ENCODE data around the gene DNAH14. TPM values are rescaled to one million over a fixed set of nuclear protein-coding genes. Genes with fewer than 3 reads are reported as not detected.

Gene DNAH14
- total and polyA plus RNA-seq, 2 of the 8 experiments (the other 6 are each of a cell fraction or from before 2014, with no cell fraction given) = 8.4 to 40.7 TPM

GRCh38 chr1:225448146-225448805 lies 518.8 kb downstream of the DNAH14 start:
- Histone ChIP-seq H3K79me1 (ENCODE audit: low read depth, low read length) (no peaks in the 10 kb centered on the region), H2BK5ac (ENCODE audit: low read depth, low read length) (no peak overlapping the region), H2BK12ac (ENCODE audit: low read depth, low read length) (no peak overlapping the region), H3K27ac (ENCODE audit: low read depth, low read length) (no peak overlapping the region), H3K56ac (replicated peaks; ENCODE audit: insufficient read length, low read depth, low read length) (no peak overlapping the region), H3K23ac (ENCODE audit: insufficient read length) (no peak overlapping the region), H2BK120ac (replicated peaks; ENCODE audit: low read depth, low read length) (no peak overlapping the region), H3K4me2 (ENCODE audit: insufficient read depth in 1 of 2, low read depth in 2 of 2, low read length in 2 of 2) (no peak overlapping the region), H3K4me1 (replicated peaks in 1 of 4; ENCODE audit: control insufficient read depth in 3 of 4, insufficient read depth in 4 of 4, low read length in 3 of 4) (peaks cover 0 to 13% (median 6%) of the 10 kb centered on the region in 4 experiments; a peak in 4 of 7 replicates), H3K9me3 (ENCODE audit: insufficient read depth in 2 of 2, low read depth in 1 of 2, low read length in 1 of 2) (no peaks in the 10 kb centered on the region), H4K20me1 (replicated peaks in 1 of 2; ENCODE audit: control insufficient read depth in 1 of 2, insufficient read depth in 2 of 2, low read length in 2 of 2) (no peaks in the 10 kb centered on the region), H3K23me2 (ENCODE audit: low read depth, low read length) (no peaks in the 10 kb centered on the region), H4K5ac (ENCODE audit: insufficient read length, low read depth, low read length) (no peak overlapping the region), H3K4ac (replicated peaks; ENCODE audit: insufficient read length, low read depth, low read length) (no peak overlapping the region), H3K79me2 (ENCODE audit: control insufficient read depth in 1 of 2, insufficient read depth in 2 of 2, low read length in 2 of 2) (no peaks in the 10 kb centered on the region), H3K36me3 (ENCODE audit: control insufficient read depth in 2 of 4, insufficient read depth in 4 of 4, low read length in 3 of 4) (no peaks in the 10 kb centered on the region), H3K9ac (replicated peaks in 1 of 4; ENCODE audit: extremely low read depth in 1 of 4, low read depth in 3 of 4, low read length in 3 of 4) (no peak overlapping the region), H3K18ac (ENCODE audit: extremely low read depth, low read length) (no peak overlapping the region), H3K27me3 (replicated peaks in 1 of 4; ENCODE audit: control insufficient read depth in 3 of 4, extremely low read depth in 1 of 4, insufficient read depth in 3 of 4, low read length in 3 of 4) (no peaks in the 10 kb centered on the region; a peak in 1 of 7 replicates), H3K4me3 (ENCODE audit: extremely low read depth in 1 of 4, insufficient read depth in 2 of 4, low read depth in 3 of 4, low read length in 4 of 4) (no peak overlapping the region), H4K8ac (ENCODE audit: extremely low read depth, insufficient read depth, low read length) (no peak overlapping the region), H4K91ac (replicated peaks; ENCODE audit: insufficient read length, low read length) (no peak overlapping the region), H2BK20ac (ENCODE audit: low read length) (no peak overlapping the region), H3K14ac (ENCODE audit: insufficient read length) (no peak overlapping the region), H2AK5ac (ENCODE audit: low read depth, low read length) (no peak overlapping the region), H2AFZ (ENCODE audit: low read length) (no peak overlapping the region), H2BK15ac (ENCODE audit: low read length) (no peak overlapping the region)
- ChIA-PET CTCF (ENCODE audit: partially characterized antibody) (interaction anchor here (0.8 to 2.1 kb wide), 3 partner anchors 12 to 27 kb away, joined by 3 to 9 read pairs (median 4); no protein-coding TSS in a partner anchor), POLR2A (ENCODE audit: partially characterized antibody) (no interaction called here)
- DNase-seq (ENCODE audit: low read depth in 1 of 2, low spot score in 2 of 2) (no peak), FAIRE-seq (no peak)
- 90% methylated on average over 9 of the region's 9 CpGs; no CpG with 5 or more reads in 1 of the 2 experiments for WGBS, 2 experiments (ENCODE audit: extremely low coverage in 1 of 2, insufficient coverage in 1 of 2, insufficient read length in 1 of 2, insufficient replicate concordance in 2 of 2, low coverage in 1 of 2, low lambda C conversion rate in 2 of 2, missing lambda C conversion rate in 1 of 2)
- TF ChIP-seq KDM5A (IDR thresholded peaks at IDR 0.05; ENCODE audit: low read length) (no peak), ATF3 (IDR thresholded peaks at IDR 0.05; ENCODE audit: insufficient read depth, low read depth, low read length) (no peak), PHF8 (conservative IDR thresholded peaks at IDR 0.05; ENCODE audit: low read depth, low read length) (no peak), CBX8 (IDR thresholded peaks at IDR 0.05; ENCODE audit: borderline replicate concordance, low read depth, low read length) (no peak), BCL11A (IDR thresholded peaks at IDR 0.05; ENCODE audit: low read depth in 2 of 2, low read length in 2 of 2) (no peak), CHD2 (IDR thresholded peaks at IDR 0.05; ENCODE audit: low read length) (no peak), RNF2 (IDR thresholded peaks at IDR 0.05; ENCODE audit: borderline replicate concordance, low read depth, low read length, missing control alignments, poor library complexity, severe bottlenecking) (no peak), FOSL1 (IDR thresholded peaks at IDR 0.05; ENCODE audit: insufficient read depth, low read depth, low read length) (no peak), ATF2 (IDR thresholded peaks at IDR 0.05; ENCODE audit: low read length) (no peak), RXRA (IDR thresholded peaks at IDR 0.05; ENCODE audit: insufficient read depth, low read depth, low read length) (no peak)

Data from H1 (cell line).